Osteocyte (in vitro differentiated cells): Measurements from ENCODE around the gene NKAP. TPM values are rescaled to one million over a fixed set of nuclear protein-coding genes. Genes with fewer than 3 reads are reported as not detected.
"Not testable (repeated sequence)": the region's sequence is repeated elsewhere in the genome, so short reads cannot be mapped to it uniquely, and the experiment has no call there.

Experiments used
- DNase-seq: peaks from one replicate; pipeline ENCODE4 v3.0.0; 2021; ENCODE audit warnings: mixed read lengths; ENCODE audit not compliant: unreplicated experiment; ENCODE audit errors: extremely low spot score
- H3K27ac Mint-ChIP-seq: one replicate; pipeline ENCODE4 v1.8.0; 2021; ENCODE audit warnings: mild to moderate bottlenecking, mixed read lengths; ENCODE audit not compliant: unreplicated experiment
- H3K27me3 Mint-ChIP-seq: one replicate; pipeline ENCODE4 v1.8.0; 2021; ENCODE audit warnings: mixed read lengths; ENCODE audit not compliant: unreplicated experiment
- H3K36me3 Mint-ChIP-seq: one replicate; pipeline ENCODE4 v1.8.0; 2021; ENCODE audit warnings: mixed read lengths; ENCODE audit not compliant: unreplicated experiment
- H3K4me1 Mint-ChIP-seq: one replicate; pipeline ENCODE4 v1.8.0; 2021; ENCODE audit warnings: mixed read lengths; ENCODE audit not compliant: unreplicated experiment
- H3K4me3 Mint-ChIP-seq: one replicate; pipeline ENCODE4 v1.8.0; 2021; ENCODE audit warnings: mild to moderate bottlenecking, moderate library complexity, mixed read lengths; ENCODE audit not compliant: unreplicated experiment
- H3K9me3 Mint-ChIP-seq: one replicate; pipeline ENCODE4 v1.8.0; 2021; ENCODE audit warnings: mixed read lengths; ENCODE audit not compliant: unreplicated experiment
- CTCF ChIP-seq: fragments of 200-600 bp; sonication (generic); IDR thresholded peaks from 2 replicates; pipeline ENCODE4 v1.5.0; 2021; ENCODE audit warnings: antibody characterized with exemption, mild to moderate bottlenecking, moderate library complexity
- total RNA-seq: library from RNA; stranded (reverse); gene quantifications from 2 replicates; pipeline ENCODE4 v1.2.1, GENCODE V29; 2021

NKAP gene
- total RNA-seq, 1 donor from 2014 or later, result 9.7 TPM

GRCh38 chrX:119971184-119971583 is 27.6 kb upstream of the NKAP start:
- H3K9me3 Mint-ChIP-seq, result no peaks in the 10 kb centered on the region
- H3K4me1 Mint-ChIP-seq, result peaks cover 4% of the 10 kb centered on the region
- no peaks in the 10 kb centered on the region for H3K36me3 Mint-ChIP-seq
- no peaks in the 10 kb centered on the region for H3K27me3 Mint-ChIP-seq
- DNase-seq, result no peak
- no peak overlapping the region for H3K27ac Mint-ChIP-seq
- no peak overlapping the region for H3K4me3 Mint-ChIP-seq
- TF ChIP-seq CTCF, result no peak

- no peaks in the 10 kb centered on the region for H3K36me3 Mint-ChIP-seq
- no peak overlapping the region for H3K4me3 Mint-ChIP-seq
- H3K27ac Mint-ChIP-seq, result no peak overlapping the region
- H3K9me3 Mint-ChIP-seq, result no peaks in the 10 kb centered on the region
- TF ChIP-seq CTCF, result no peak
- DNase-seq, result no peak
- H3K27me3 Mint-ChIP-seq, result no peaks in the 10 kb centered on the region
- H3K4me1 Mint-ChIP-seq, result peaks cover 3% of the 10 kb centered on the region
Measured at GRCh38 chrX:119970574-119970973, 27.0 kb upstream of the NKAP start.

GRCh38 chrX:119966837-119967236 is 23.3 kb upstream of the NKAP start:
- H3K27me3 Mint-ChIP-seq, DNase-seq, H3K4me3 Mint-ChIP-seq, H3K36me3 Mint-ChIP-seq, H3K4me1 Mint-ChIP-seq, H3K27ac Mint-ChIP-seq, H3K9me3 Mint-ChIP-seq: not testable (repeated sequence)

GRCh38 chrX:119960625-119961024 is 17.1 kb upstream of the NKAP start:
- H3K36me3 Mint-ChIP-seq, result no peaks in the 10 kb centered on the region
- peaks cover 3% of the 10 kb centered on the region for H3K27me3 Mint-ChIP-seq
- DNase-seq, result no peak
- H3K4me1 Mint-ChIP-seq, result no peaks in the 10 kb centered on the region
- no peak overlapping the region for H3K27ac Mint-ChIP-seq
- H3K9me3 Mint-ChIP-seq, result peaks cover 3% of the 10 kb centered on the region
- H3K4me3 Mint-ChIP-seq, result no peak overlapping the region
- no peak for TF ChIP-seq CTCF

- H3K36me3 Mint-ChIP-seq, H3K9me3 Mint-ChIP-seq, H3K4me3 Mint-ChIP-seq, H3K4me1 Mint-ChIP-seq, DNase-seq, H3K27ac Mint-ChIP-seq: not testable (repeated sequence)
- H3K27me3 Mint-ChIP-seq, result peaks cover 20% of the 10 kb centered on the region
Measured at GRCh38 chrX:119955807-119956570, 12.4 kb upstream of the NKAP start.

GRCh38 chrX:119954374-119954773 is 10.8 kb upstream of the NKAP start:
- Mint-ChIP-seq H3K36me3 (no peaks in the 10 kb centered on the region), H3K4me1 (no peaks in the 10 kb centered on the region), H3K27me3 (peaks cover 20% of the 10 kb centered on the region), H3K27ac (no peak overlapping the region), H3K9me3 (peaks cover 3% of the 10 kb centered on the region), H3K4me3 (no peak overlapping the region)
- no peak for TF ChIP-seq CTCF
- DNase-seq, result no peak
